Adrenal gland (tissue), 12 donors: Measurements from ENCODE around the gene KTI12. TPM values are rescaled to one million over a fixed set of nuclear protein-coding genes. Genes with fewer than 3 reads are reported as not detected.

Source experiments
- DNase-seq, 7 donors: peaks; one replicate each; pipeline ENCODE4 v3.0.0-alpha.2; 2019 to 2020
- H3K27ac ChIP-seq, 5 donors: fragments of 200-600 bp; sonication (generic) in 4 of 5; 1 replicate in 3 of 5; 2 replicates in 2 of 5; pipeline versions ENCODE4 v1.5.1 to v1.8.0; 2016 to 2020; ENCODE audit warnings: mild to moderate bottlenecking in 1 of 5
- H3K27me3 ChIP-seq: fragments of 200-600 bp; 2 replicates; pipeline ENCODE4 v1.8.0; 2021
- H3K36me3 ChIP-seq, 2 donors: fragments of 200-600 bp; replicated peaks in 1 of 2; 1 replicate in 1 of 2; 2 replicates in 1 of 2; pipeline versions ENCODE4 v1.5.1 to v1.8.0; 2018 to 2022
- H3K4me1 ChIP-seq, 2 donors: fragments of 200-600 bp; replicated peaks in 1 of 2; 1 replicate in 1 of 2; 2 replicates in 1 of 2; pipeline versions ENCODE4 v1.5.1 to v1.8.0; 2018 to 2021
- H3K4me3 ChIP-seq, 4 donors: fragments of 200-600 bp; sonication (generic) in 3 of 4; one replicate each; pipeline ENCODE4 v1.5.1; 2016 to 2018
- H3K9me3 ChIP-seq, 3 donors: fragments of 200-600 bp; sonication (generic) in 1 of 3; replicated peaks in 1 of 3; 1 replicate in 2 of 3; 2 replicates in 1 of 3; pipeline versions ENCODE4 v1.5.1 to v1.8.0; 2016 to 2021
- POLR2A ChIP-seq, 2 donors: fragments of 450-650 bp; IDR thresholded peaks; one replicate each; pipeline ENCODE4 v1.6.1; 2017; ENCODE audit warnings: antibody characterized with exemption in 2 of 2, mild to moderate bottlenecking in 2 of 2, moderate library complexity in 1 of 2
- WGBS, 4 donors: extraction: QIAGEN DNeasy Blood & Tissue Kit in 2 of 4; methylation state at CpG; one replicate each; pipeline versions ENCODE4 v1.1.5 to v1.1.7; 2013 to 2017; 5-methylcytosine and 5-hydroxymethylcytosine counted together
- intact Hi-C, 2 donors: fragments of 100-400 bp; cut with DNase I; formaldehyde crosslinking; loops; one replicate each; pipeline versions ENCODE4 v1.14.1 to v1.15.0; 2022 to 2023
- polyA plus RNA-seq, 3 donors: library from polyadenylated mRNA; stranded (reverse); fragments of 200-250 nt in 2 of 3; fragments of 350-450 nt in 1 of 3; fragmentation: Illumina TruSeq in 1 of 3; extraction: RNeasy Lipid Tissue Mini Kit (QIAGEN cat#74804) in 1 of 3; gene quantifications; one replicate each; pipeline ENCODE4 v1.2.3, GENCODE V29; 2013 to 2014
- total RNA-seq, 9 donors: library from RNA; depleted of rRNA in 4 of 9; stranded (reverse); fragments of >200 nt in 4 of 9; fragments of 120-200 nt in 1 of 9; fragmentation: NEBNext Ultra II Directional in 1 of 9; extraction: Animal tissue kit (Norgen Biotek cat#: 25700) in 1 of 9; gene quantifications; one replicate each; pipeline versions ENCODE4 v1.1.0 to v1.2.4, GENCODE V29; 2013 to 2023
- TF ChIP-seq, protein P1 (sequence below), 6 experiments: fragments of 450-650 bp in 4 of 6; fragments of 200-600 bp in 2 of 6; sonication (generic) in 1 of 6; IDR thresholded peaks; 1 replicate in 5 of 6; 2 replicates in 1 of 6; pipeline versions ENCODE4 v1.5.1 to v1.8.0; 2016 to 2021; ENCODE audit warnings: antibody characterized with exemption in 6 of 6, mild to moderate bottlenecking in 2 of 6, moderate library complexity in 1 of 6
- donor health status: healthy with polysubstance abuse.
- donor health status: Bipolar disorder and iron deficiency.
- donor health status: DM: yes; HTN: yes; CAD: no.
- donor health status: DM: no; HTN: no; CAD: no.
- donor health status: DM: no; HTN: no; CAD: no.
- donor health status: DM: yes; HTN: yes; CAD: no.

Gene KTI12
- total and polyA plus RNA-seq, 12 donors: 4.7 to 20.4 (median 11.9) TPM

DNA sequence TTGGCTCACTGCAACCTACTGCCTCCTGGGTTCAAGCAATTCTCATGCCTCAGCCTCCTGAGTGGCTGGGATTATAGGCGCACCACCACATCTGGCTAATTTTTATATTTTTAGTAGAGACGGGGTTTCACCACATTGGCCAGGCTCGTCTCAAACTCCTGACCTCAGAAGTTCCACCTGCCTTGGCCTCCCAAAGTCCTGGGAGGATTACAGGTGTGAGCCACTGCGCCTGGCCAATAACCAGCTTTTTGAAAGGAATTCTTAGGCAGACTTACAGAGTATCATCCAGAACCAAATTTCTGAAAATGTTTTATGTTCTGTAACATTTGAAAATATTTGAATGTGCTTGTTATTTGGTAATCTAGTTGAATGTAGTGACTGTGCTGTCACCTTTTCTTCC, 37.1 kb upstream of the KTI12 start:
- no peak for DNase-seq
- H3K36me3 ChIP-seq: peaks cover 0 to 29% of the 10 kb centered on the region in 2 donors
- intact Hi-C loops: no loop called here
- H3K4me3 ChIP-seq: no peak overlapping the region
- no peak overlapping the region for H3K27ac ChIP-seq
- 90 to 97% (median 95%) methylated on average over 4 of the region's 4 CpGs for WGBS, 4 donors
- TF ChIP-seq POLR2A (IDR thresholded peaks at IDR 0.05): no peak
- TF ChIP-seq, protein P1, sequence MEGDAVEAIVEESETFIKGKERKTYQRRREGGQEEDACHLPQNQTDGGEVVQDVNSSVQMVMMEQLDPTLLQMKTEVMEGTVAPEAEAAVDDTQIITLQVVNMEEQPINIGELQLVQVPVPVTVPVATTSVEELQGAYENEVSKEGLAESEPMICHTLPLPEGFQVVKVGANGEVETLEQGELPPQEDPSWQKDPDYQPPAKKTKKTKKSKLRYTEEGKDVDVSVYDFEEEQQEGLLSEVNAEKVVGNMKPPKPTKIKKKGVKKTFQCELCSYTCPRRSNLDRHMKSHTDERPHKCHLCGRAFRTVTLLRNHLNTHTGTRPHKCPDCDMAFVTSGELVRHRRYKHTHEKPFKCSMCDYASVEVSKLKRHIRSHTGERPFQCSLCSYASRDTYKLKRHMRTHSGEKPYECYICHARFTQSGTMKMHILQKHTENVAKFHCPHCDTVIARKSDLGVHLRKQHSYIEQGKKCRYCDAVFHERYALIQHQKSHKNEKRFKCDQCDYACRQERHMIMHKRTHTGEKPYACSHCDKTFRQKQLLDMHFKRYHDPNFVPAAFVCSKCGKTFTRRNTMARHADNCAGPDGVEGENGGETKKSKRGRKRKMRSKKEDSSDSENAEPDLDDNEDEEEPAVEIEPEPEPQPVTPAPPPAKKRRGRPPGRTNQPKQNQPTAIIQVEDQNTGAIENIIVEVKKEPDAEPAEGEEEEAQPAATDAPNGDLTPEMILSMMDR (IDR thresholded peaks at IDR 0.05): no peak
- H3K9me3 ChIP-seq: no peaks in the 10 kb centered on the region
- H3K27me3 ChIP-seq: no peaks in the 10 kb centered on the region
- H3K4me1 ChIP-seq: peaks cover 0 to 13% of the 10 kb centered on the region in 2 donors

DNA sequence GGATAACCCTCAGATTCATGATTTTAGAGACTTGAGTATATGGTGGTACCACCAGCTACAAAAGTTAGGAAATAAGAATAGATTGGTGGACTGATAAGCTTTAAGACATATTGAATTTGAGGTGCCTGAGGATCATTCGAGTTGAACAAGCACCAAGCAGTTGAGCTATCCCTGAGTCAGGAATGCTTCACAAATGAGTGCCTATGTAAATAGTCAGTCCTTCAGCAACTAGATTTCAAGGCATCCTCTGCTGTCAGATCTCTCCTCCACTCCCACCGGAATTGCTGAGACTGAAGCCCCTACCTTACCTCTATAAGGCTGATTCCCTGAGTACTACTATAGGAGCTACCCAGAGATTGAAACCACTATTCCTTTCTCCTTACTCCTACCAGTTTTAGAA, 29.6 kb upstream of the KTI12 start:
- intact Hi-C loops: no loop called here
- Histone ChIP-seq H3K9me3 (no peaks in the 10 kb centered on the region), H3K4me3 (no peak overlapping the region), H3K27ac (no peak overlapping the region), H3K27me3 (no peaks in the 10 kb centered on the region), H3K36me3 (peaks cover 0 to 65% of the 10 kb centered on the region in 2 donors), H3K4me1 (peaks cover 14 to 26% of the 10 kb centered on the region in 2 donors)
- TF ChIP-seq, protein P1 (IDR thresholded peaks at IDR 0.05): no peak
- TF ChIP-seq POLR2A (IDR thresholded peaks at IDR 0.05): no peak
- no peak for DNase-seq
- WGBS, 4 donors: 81 to 96% (median 92%) methylated on average over 2 of the region's 2 CpGs

DNA sequence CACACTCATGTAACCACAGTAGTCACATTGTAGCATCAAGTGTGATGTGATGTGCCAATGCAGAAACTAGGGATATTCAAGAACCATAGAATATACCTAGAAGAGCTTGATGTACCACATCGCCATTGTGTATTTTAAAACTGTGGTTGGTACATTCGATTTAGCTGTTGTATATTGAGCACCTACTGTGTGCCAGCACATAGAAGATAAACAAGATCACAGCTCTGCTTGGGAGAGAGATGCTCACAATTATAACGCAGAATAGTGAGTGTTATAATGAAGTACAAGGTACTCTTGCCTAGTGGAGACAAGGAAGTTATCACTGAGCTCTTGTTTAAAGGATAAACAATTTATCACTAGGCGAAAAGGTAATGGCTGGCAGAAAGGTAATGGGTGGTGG, 27.2 kb upstream of the KTI12 start:
- H3K9me3 ChIP-seq: no peaks in the 10 kb centered on the region
- no peak overlapping the region for H3K4me3 ChIP-seq
- no peak for DNase-seq
- 90 to 99% (median 96%) methylated on average over 4 of the region's 4 CpGs for WGBS, 4 donors
- intact Hi-C loops: no loop called here
- H3K4me1 ChIP-seq: peaks cover 24 to 41% of the 10 kb centered on the region in 2 donors
- no peaks in the 10 kb centered on the region for H3K27me3 ChIP-seq
- no peak overlapping the region for H3K27ac ChIP-seq
- H3K36me3 ChIP-seq: peaks cover 0 to 44% of the 10 kb centered on the region in 2 donors
- TF ChIP-seq POLR2A (IDR thresholded peaks at IDR 0.05): no peak
- TF ChIP-seq, protein P1 (IDR thresholded peaks at IDR 0.05): no peak

DNA sequence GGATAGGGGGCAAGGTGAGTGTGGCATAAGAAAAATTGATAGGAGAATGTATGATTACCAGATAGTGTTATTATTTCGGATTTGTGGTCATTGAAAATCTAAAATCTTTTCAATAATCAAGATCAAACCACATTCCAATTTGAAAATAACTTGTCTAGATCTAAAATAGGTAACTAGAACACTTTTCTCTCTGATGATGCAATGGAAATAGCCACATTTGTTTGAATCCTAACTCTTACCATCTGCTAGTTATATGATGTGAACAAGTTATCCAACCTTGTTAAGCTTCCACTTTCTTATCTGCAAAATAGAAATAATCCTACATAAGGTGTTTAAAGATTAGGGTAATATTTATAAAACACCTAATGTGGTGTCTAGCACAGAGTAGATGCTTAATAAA, 26.3 kb upstream of the KTI12 start:
- 81 to 89% (median 87%) methylated on average over 1 of the region's 1 CpG for WGBS, 4 donors
- no peak for DNase-seq
- no peak for TF ChIP-seq POLR2A (IDR thresholded peaks at IDR 0.05)
- TF ChIP-seq, protein P1 (IDR thresholded peaks at IDR 0.05): no peak
- Histone ChIP-seq H3K4me1 (peaks cover 24 to 40% of the 10 kb centered on the region in 2 donors), H3K4me3 (no peak overlapping the region), H3K36me3 (peaks cover 0 to 35% of the 10 kb centered on the region in 2 donors), H3K27me3 (no peaks in the 10 kb centered on the region), H3K27ac (peak overlapping the region in 1 of 5 donors; percentile 61), H3K9me3 (no peaks in the 10 kb centered on the region)
- intact Hi-C loops: no loop called here
